Measurements from ENCODE around the gene ZNF622. TPM values are rescaled to one million over a fixed set of nuclear protein-coding genes. Genes with fewer than 3 reads are reported as not detected.

The ZNF622 gene
- total and polyA plus RNA-seq, 4 donors, result 15.0 to 33.0 (median 25.6) TPM

- H3K4me3 ChIP-seq, result no peak overlapping the region
- ATAC-seq (ENCODE audit: insufficient read depth, low FRiP score) (no peak), DNase-seq (no peak)
- H3K27ac ChIP-seq (ENCODE audit: low read depth in 1 of 2, low read length in 1 of 2), result no peak overlapping the region
- 87 to 92% methylated on average over 7 of the region's 7 CpGs for WGBS, 2 donors
- peaks cover 0 to 13% (median 2%) of the 10 kb centered on the region in 3 donors for H3K27me3 ChIP-seq (ENCODE audit: control insufficient read depth in 3 of 3, insufficient read depth in 3 of 3, low read length in 2 of 3)
- H3K9me3 ChIP-seq (ENCODE audit: control insufficient read depth in 4 of 4, insufficient read depth in 3 of 4, low read length in 3 of 4), result no peaks in the 10 kb centered on the region
- H3K36me3 ChIP-seq (ENCODE audit: control insufficient read depth in 4 of 4, insufficient read depth in 4 of 4, low read length in 4 of 4), result no peaks in the 10 kb centered on the region
- no peak overlapping the region for H3K9ac ChIP-seq (ENCODE audit: insufficient read depth in 1 of 2, low read length in 2 of 2)
- H3K4me1 ChIP-seq (ENCODE audit: control insufficient read depth in 5 of 5, insufficient read depth in 5 of 5, low read length in 5 of 5), result no peaks in the 10 kb centered on the region
- TF ChIP-seq, protein P1, sequence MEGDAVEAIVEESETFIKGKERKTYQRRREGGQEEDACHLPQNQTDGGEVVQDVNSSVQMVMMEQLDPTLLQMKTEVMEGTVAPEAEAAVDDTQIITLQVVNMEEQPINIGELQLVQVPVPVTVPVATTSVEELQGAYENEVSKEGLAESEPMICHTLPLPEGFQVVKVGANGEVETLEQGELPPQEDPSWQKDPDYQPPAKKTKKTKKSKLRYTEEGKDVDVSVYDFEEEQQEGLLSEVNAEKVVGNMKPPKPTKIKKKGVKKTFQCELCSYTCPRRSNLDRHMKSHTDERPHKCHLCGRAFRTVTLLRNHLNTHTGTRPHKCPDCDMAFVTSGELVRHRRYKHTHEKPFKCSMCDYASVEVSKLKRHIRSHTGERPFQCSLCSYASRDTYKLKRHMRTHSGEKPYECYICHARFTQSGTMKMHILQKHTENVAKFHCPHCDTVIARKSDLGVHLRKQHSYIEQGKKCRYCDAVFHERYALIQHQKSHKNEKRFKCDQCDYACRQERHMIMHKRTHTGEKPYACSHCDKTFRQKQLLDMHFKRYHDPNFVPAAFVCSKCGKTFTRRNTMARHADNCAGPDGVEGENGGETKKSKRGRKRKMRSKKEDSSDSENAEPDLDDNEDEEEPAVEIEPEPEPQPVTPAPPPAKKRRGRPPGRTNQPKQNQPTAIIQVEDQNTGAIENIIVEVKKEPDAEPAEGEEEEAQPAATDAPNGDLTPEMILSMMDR (IDR thresholded peaks at IDR 0.05; ENCODE audit: control extremely low read depth, extremely low read depth), result no peak
Observed at GRCh38 chr5:16430349-16431089, 35.1 kb downstream of the ZNF622 start.

DNA sequence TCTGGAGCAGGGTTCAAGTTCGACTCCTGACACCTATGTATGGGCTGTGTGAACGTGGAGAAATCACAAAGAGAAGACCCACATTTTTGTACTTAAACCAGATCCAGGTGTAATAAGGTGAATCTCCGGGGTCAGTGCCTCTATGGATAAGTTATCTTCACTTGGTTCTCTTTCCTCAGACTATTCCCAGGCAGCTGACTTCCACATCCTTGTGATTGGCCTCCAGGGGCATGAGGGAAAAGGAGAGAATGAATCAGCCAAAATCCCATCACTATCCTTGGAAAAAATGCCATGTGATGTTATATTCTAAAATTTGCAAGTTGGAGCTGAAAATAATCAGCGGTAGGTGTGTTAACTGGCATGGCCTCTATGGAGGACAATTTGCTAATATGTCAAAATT lies 37.2 kb downstream of the ZNF622 start:
- no peak for ATAC-seq (ENCODE audit: insufficient read depth, low FRiP score)

DNA sequence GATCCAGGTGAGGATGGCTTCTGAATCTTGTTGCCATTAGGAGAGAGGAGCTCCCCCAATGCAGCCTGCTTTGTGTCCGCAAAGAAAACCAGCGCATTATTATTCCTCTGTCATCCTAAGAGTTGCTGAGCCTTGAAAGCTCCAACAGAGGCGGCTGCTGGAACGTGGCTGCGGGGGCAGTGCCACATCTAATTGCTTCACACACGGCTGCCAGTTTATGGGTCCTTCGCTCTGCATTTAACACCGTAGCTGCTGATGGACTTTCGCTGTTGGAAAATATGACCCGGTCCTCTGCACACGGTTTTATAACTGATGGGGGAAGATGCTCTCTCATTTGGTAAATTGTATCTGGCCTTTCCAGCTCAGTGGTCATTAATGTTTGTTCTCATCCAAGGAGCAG lies 38.0 kb downstream of the ZNF622 start:
- Histone ChIP-seq H3K27ac (ENCODE audit: low read depth in 1 of 2, low read length in 1 of 2) (no peak overlapping the region), H3K27me3 (ENCODE audit: control insufficient read depth in 3 of 3, insufficient read depth in 3 of 3, low read length in 2 of 3) (peaks cover 0 to 5% (median 2%) of the 10 kb centered on the region in 3 donors), H3K36me3 (ENCODE audit: control insufficient read depth in 4 of 4, insufficient read depth in 4 of 4, low read length in 4 of 4) (no peaks in the 10 kb centered on the region), H3K9ac (ENCODE audit: insufficient read depth in 1 of 2, low read length in 2 of 2) (no peak overlapping the region), H3K9me3 (ENCODE audit: control insufficient read depth in 4 of 4, insufficient read depth in 3 of 4, low read length in 3 of 4) (no peaks in the 10 kb centered on the region), H3K4me1 (ENCODE audit: control insufficient read depth in 5 of 5, insufficient read depth in 5 of 5, low read length in 5 of 5) (no peaks in the 10 kb centered on the region), H3K4me3 (no peak overlapping the region)
- ATAC-seq (ENCODE audit: insufficient read depth, low FRiP score) (no peak), DNase-seq (no peak)
- TF ChIP-seq, protein P1 (IDR thresholded peaks at IDR 0.05; ENCODE audit: control extremely low read depth, extremely low read depth), result no peak
- WGBS, 2 donors, result 50 to 58% methylated on average over 11 of the region's 11 CpGs

More for the DNA sequence above, 37.2 kb downstream of the ZNF622 start:
- H3K36me3 ChIP-seq (ENCODE audit: control insufficient read depth in 4 of 4, insufficient read depth in 4 of 4, low read length in 4 of 4), result no peaks in the 10 kb centered on the region
- WGBS, 2 donors, result 85% methylated on average over 4 of the region's 4 CpGs
- no peak for DNase-seq
- TF ChIP-seq, protein P1 (IDR thresholded peaks at IDR 0.05; ENCODE audit: control extremely low read depth, extremely low read depth), result no peak
- H3K9me3 ChIP-seq (ENCODE audit: control insufficient read depth in 4 of 4, insufficient read depth in 3 of 4, low read length in 3 of 4), result no peaks in the 10 kb centered on the region
- no peak overlapping the region for H3K27ac ChIP-seq (ENCODE audit: low read depth in 1 of 2, low read length in 1 of 2)
- no peak overlapping the region for H3K4me3 ChIP-seq
- H3K4me1 ChIP-seq (ENCODE audit: control insufficient read depth in 5 of 5, insufficient read depth in 5 of 5, low read length in 5 of 5), result no peaks in the 10 kb centered on the region
- H3K9ac ChIP-seq (ENCODE audit: insufficient read depth in 1 of 2, low read length in 2 of 2), result no peak overlapping the region
- peaks cover 0 to 7% (median 2%) of the 10 kb centered on the region in 3 donors for H3K27me3 ChIP-seq (ENCODE audit: control insufficient read depth in 3 of 3, insufficient read depth in 3 of 3, low read length in 2 of 3)
